HS-5 (cell line): ENCODE results near the gene LHFPL5.

Source experiments
- DNase-seq: peaks from one replicate; pipeline ENCODE4 v3.0.0-alpha.2; 2012; ENCODE audit warnings: low read depth

The LHFPL5 gene

GRCh38 chr6:35856250-35856649 lies 51.1 kb downstream of the LHFPL5 start:
- no peak for DNase-seq

DNA sequence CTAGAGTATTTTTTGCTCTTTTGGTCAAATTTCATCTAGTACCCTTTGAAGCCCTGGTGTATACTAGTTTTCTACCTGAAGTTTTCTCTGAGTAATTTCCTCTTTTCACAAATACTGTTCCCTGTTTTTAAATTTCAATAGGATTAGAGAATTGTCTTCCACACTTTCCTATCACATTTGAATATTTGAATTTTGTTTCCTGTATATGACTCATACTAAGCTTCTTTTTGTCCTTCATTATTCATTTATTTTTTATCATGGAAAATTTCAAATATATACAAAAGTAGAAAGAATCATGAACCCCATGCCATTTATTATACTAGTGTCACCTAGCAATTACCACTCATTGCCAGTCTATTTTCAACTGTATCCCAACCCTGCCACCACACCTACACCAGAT lies 52.7 kb downstream of the LHFPL5 start:
- no peak for DNase-seq

DNA sequence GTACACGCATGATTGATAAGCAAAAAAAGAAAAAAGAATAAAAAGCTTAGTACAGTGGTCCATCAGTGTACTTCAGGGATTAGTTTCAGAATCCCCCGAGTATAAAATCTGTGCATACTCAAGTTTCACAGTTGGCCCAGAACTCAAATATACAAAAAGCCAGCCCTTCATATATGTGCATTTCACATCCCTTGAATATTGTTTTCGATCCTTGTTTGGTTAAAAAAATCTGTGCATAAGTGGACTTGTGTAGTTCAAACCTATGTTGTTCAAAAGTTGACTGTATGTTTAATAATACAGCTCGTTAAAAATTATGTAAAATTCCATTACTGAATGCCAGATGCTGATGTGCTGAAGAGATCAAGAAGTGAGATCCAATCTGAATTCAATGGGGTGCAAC lies 54.2 kb downstream of the LHFPL5 start:
- DNase-seq, result no peak
